ENCODE measurements around the gene RNU1-2. TPM values are rescaled to one million over a fixed set of nuclear protein-coding genes. Genes with fewer than 3 reads are reported as not detected.

The RNU1-2 gene
- total and polyA plus RNA-seq, 2 donors from 2014 or later = 26.8 to 8,605 TPM

DNA sequence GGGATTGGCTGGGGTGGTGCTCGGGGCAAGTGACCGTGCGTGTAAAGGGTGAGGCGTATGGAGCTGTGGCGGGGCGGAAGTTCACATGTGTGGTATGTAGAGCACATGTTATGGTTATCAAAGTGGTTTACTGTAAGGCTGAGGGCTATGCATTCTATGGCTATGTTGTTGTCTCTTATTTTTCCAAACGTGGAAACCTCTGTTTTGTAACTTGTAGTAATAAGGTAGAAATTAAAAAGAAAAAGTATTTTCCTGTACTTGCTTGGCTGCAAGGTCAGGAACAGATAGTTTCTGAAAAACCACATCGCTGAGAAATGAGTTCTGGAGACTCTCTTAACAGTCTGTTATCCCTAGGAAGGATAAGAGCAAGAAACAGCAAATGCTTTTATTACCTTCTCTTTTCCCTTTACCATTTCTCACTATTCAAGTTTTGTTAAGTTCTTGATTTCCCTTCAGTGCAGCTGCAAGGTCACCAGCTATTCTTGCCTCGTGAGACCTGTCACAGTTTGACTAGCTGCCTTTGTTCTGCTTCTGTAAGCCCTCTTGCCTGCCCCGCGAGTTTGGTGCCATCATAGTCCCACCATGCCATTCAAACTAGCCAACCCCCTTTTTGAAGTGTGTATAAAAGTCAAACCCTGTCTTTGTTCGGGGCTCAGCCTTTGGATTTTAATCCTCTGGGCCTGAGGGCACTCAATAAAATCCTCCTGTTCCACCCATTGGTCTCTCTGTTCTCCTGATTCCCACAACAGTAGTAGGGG is 9.5 kb downstream of the RNU1-2 start:
- Histone ChIP-seq H3K36me3 (ENCODE audit: control insufficient read depth in 2 of 3, insufficient read depth in 3 of 3, low read length in 3 of 3) (no peaks in the 10 kb centered on the region), H3K9me3 (ENCODE audit: control insufficient read depth in 2 of 3, insufficient read depth in 1 of 3, low read length in 3 of 3) (peaks cover 0 to 8% (median 0%) of the 10 kb centered on the region in 3 donors), H3K9ac (ENCODE audit: low read length in 3 of 3) (peak overlapping the region; percentile 73 to 99 (median 86)), H3K4me3 (ENCODE audit: low read length in 3 of 3) (peak overlapping the region; percentile 69 to 94 (median 70)), H3K4me1 (ENCODE audit: control insufficient read depth in 2 of 3, insufficient read depth in 2 of 3, low read depth in 1 of 3, low read length in 3 of 3) (peaks cover 0 to 24% (median 13%) of the 10 kb centered on the region in 3 donors), H3K27ac (ENCODE audit: low read depth in 2 of 2, low read length in 2 of 2) (peak overlapping the region; percentile 100), H3K27me3 (ENCODE audit: control insufficient read depth, insufficient read depth, low read length) (no peaks in the 10 kb centered on the region)
- FAIRE-seq (no peak), DNase-seq (peak in 4 of 5 donors; percentile 50 to 81 (median 66))
- no peak for TF ChIP-seq CTCF (IDR thresholded peaks at IDR 0.05; ENCODE audit: borderline replicate concordance, extremely low read depth, insufficient read depth)
- intact Hi-C loops (cut with DNase I) = no loop called here

DNA sequence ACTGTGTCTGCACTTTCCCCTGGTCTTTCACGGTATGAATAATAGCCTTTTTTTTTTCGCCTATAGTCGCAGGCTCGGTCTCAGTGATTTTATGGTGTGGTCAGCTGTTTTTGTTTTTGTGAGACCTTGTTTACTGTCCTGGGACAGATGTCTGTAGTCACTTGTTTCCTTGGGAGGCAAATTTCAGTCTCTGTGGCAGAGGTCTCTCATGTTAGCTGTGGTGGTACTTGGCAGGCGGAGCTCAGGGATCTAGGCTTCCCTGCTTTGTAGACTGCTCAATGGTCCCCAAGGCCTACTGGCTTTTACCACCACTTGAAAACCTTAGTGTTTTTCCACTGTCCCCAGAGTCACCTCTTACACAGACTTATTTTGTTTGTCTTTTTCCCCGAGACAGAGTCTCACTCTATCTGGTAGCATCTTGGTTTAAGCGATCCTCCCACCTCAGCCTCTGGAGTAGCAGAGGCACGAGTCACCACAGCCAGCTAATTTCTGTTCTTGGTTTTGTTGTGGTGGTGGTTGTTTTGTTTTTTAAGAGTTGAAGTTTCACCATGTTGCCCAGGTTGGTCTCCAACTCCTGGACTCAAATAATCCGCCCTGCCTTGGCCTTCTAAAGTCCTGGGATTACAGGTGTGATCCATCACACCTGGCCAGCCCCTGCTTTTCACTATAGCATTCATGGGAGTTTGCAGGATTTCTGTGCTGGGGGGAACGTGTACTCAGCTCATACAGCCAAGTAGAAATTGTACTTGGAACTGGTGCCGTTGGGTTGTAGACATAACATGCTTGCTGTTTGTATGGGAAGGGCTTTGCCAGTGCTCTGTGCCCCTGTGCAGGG is 10.3 kb downstream of the RNU1-2 start:
- Histone ChIP-seq H3K27me3 (ENCODE audit: control insufficient read depth, insufficient read depth, low read length) (no peaks in the 10 kb centered on the region), H3K4me3 (ENCODE audit: low read length in 3 of 3) (peak overlapping the region in 1 of 3 donors; percentile 94), H3K4me1 (ENCODE audit: control insufficient read depth in 2 of 3, insufficient read depth in 2 of 3, low read depth in 1 of 3, low read length in 3 of 3) (peaks cover 0 to 24% (median 13%) of the 10 kb centered on the region in 3 donors), H3K9me3 (ENCODE audit: control insufficient read depth in 2 of 3, insufficient read depth in 1 of 3, low read length in 3 of 3) (peaks cover 0 to 8% (median 0%) of the 10 kb centered on the region in 3 donors), H3K27ac (ENCODE audit: low read depth in 2 of 2, low read length in 2 of 2) (peak overlapping the region; percentile 100), H3K9ac (ENCODE audit: low read length in 3 of 3) (peak overlapping the region in 2 of 3 donors; percentile 2 to 86), H3K36me3 (ENCODE audit: control insufficient read depth in 2 of 3, insufficient read depth in 3 of 3, low read length in 3 of 3) (no peaks in the 10 kb centered on the region)
- FAIRE-seq (no peak), DNase-seq (no peak)
- intact Hi-C loops (cut with DNase I) = no loop called here
- TF ChIP-seq CTCF (IDR thresholded peaks at IDR 0.05; ENCODE audit: borderline replicate concordance, extremely low read depth, insufficient read depth) = no peak

DNA sequence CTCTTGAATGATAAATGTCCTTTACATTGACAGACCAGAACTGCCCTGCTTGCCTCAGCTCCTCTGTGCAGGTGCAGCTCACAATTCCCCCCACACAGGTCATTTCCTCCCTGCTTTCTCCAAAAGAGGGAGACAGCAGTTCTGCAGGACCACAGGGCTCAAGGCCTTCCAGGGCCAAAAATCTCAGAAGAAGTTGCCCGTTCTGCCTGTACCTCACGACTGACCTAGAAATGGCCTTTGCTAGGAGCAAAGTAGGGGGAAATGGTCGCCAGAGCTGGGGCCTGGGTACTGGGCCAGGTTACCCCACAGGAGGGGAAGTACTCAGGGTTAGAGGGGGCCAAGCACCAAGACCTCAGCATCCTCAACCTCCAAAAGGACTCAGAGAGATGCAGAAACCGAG is 11.1 kb downstream of the RNU1-2 start:
- H3K36me3 ChIP-seq (ENCODE audit: control insufficient read depth in 2 of 3, insufficient read depth in 3 of 3, low read length in 3 of 3) = no peaks in the 10 kb centered on the region
- intact Hi-C loops (cut with DNase I) = no loop called here
- H3K9me3 ChIP-seq (ENCODE audit: control insufficient read depth in 2 of 3, insufficient read depth in 1 of 3, low read length in 3 of 3) = peaks cover 0 to 8% (median 0%) of the 10 kb centered on the region in 3 donors
- H3K4me1 ChIP-seq (ENCODE audit: control insufficient read depth in 2 of 3, insufficient read depth in 2 of 3, low read depth in 1 of 3, low read length in 3 of 3) = peaks cover 0 to 24% (median 13%) of the 10 kb centered on the region in 3 donors
- DNase-seq = peak in 1 of 5 donors; percentile 67
- H3K27ac ChIP-seq (ENCODE audit: low read depth in 2 of 2, low read length in 2 of 2) = no peak overlapping the region
- no peak overlapping the region for H3K4me3 ChIP-seq (ENCODE audit: low read length in 3 of 3)
- FAIRE-seq = no peak
- TF ChIP-seq CTCF (IDR thresholded peaks at IDR 0.05; ENCODE audit: borderline replicate concordance, extremely low read depth, insufficient read depth) = no peak
- H3K27me3 ChIP-seq (ENCODE audit: control insufficient read depth, insufficient read depth, low read length) = no peaks in the 10 kb centered on the region
- H3K9ac ChIP-seq (ENCODE audit: low read length in 3 of 3) = no peak overlapping the region
